HUES48 (cell line): ENCODE data around the gene CTDSP1.

Source experiments
- H3K27ac ChIP-seq: one replicate; pipeline ENCODE4 v1.7.0; 2013; ENCODE audit warnings: low read depth, low read length, inconsistent platforms
- H3K27me3 ChIP-seq: 2 replicates; pipeline ENCODE4 v1.6.1; 2013; ENCODE audit warnings: mild to moderate bottlenecking, low read length; ENCODE audit not compliant: control insufficient read depth, insufficient read depth
- H3K36me3 ChIP-seq: 2 replicates; pipeline ENCODE4 v1.6.1; 2013; ENCODE audit warnings: low read length; ENCODE audit not compliant: control insufficient read depth, insufficient read depth
- H3K4me1 ChIP-seq: 2 replicates; pipeline ENCODE4 v1.6.1; 2013; ENCODE audit warnings: mild to moderate bottlenecking, low read length; ENCODE audit not compliant: control insufficient read depth, insufficient read depth
- H3K4me3 ChIP-seq: 2 replicates; pipeline ENCODE4 v1.5.1; 2013; ENCODE audit warnings: mild to moderate bottlenecking, low read depth, low read length
- H3K9ac ChIP-seq: 2 replicates; pipeline ENCODE4 v1.6.1; 2013; ENCODE audit warnings: mild to moderate bottlenecking, low read depth, low read length, moderate library complexity
- H3K9me3 ChIP-seq: 2 replicates; pipeline ENCODE4 v1.6.1; 2013; ENCODE audit warnings: low read length; ENCODE audit not compliant: control insufficient read depth, insufficient read depth

The CTDSP1 gene

GRCh38 chr2:218444692-218445357 lies 45.2 kb downstream of the CTDSP1 start:
- Histone ChIP-seq H3K4me3 (no peak overlapping the region), H3K9me3 (no peaks in the 10 kb centered on the region), H3K9ac (no peak overlapping the region)

GRCh38 chr2:218445602-218446001 lies 45.9 kb downstream of the CTDSP1 start:
- H3K4me3 ChIP-seq, result no peak overlapping the region
- H3K27ac ChIP-seq, result no peak overlapping the region
- no peaks in the 10 kb centered on the region for H3K27me3 ChIP-seq
- peaks cover 37% of the 10 kb centered on the region for H3K36me3 ChIP-seq
- no peaks in the 10 kb centered on the region for H3K9me3 ChIP-seq
- H3K4me1 ChIP-seq, result 0 out of 2 replicates have a peak, but pooled peaks cover 2% of the 10 kb centered on the region
- H3K9ac ChIP-seq, result no peak overlapping the region

More at GRCh38 chr2:218444692-218445357, 45.2 kb downstream of the CTDSP1 start:
- peaks cover 30% of the 10 kb centered on the region for H3K36me3 ChIP-seq
- no peaks in the 10 kb centered on the region for H3K4me1 ChIP-seq
- no peak overlapping the region for H3K27ac ChIP-seq
- H3K27me3 ChIP-seq, result no peaks in the 10 kb centered on the region

- Histone ChIP-seq H3K27ac (no peak overlapping the region), H3K9ac (no peak overlapping the region), H3K4me1 (peaks cover 11% of the 10 kb centered on the region; the same call in 1 of the 2 replicates), H3K4me3 (no peak overlapping the region), H3K36me3 (peaks cover 41% of the 10 kb centered on the region), H3K9me3 (no peaks in the 10 kb centered on the region), H3K27me3 (no peaks in the 10 kb centered on the region)
Observed at GRCh38 chr2:218446547-218446946, 46.9 kb downstream of the CTDSP1 start.

- peaks cover 45% of the 10 kb centered on the region for H3K36me3 ChIP-seq
- H3K4me1 ChIP-seq, result peaks cover 11% of the 10 kb centered on the region; the same call in 1 of the 2 replicates
- H3K9me3 ChIP-seq, result no peaks in the 10 kb centered on the region
- no peak overlapping the region for H3K27ac ChIP-seq
- H3K9ac ChIP-seq, result no peak overlapping the region
- no peaks in the 10 kb centered on the region for H3K27me3 ChIP-seq
- no peak overlapping the region for H3K4me3 ChIP-seq
Observed at GRCh38 chr2:218447072-218447471, 47.4 kb downstream of the CTDSP1 start.

GRCh38 chr2:218448934-218449333 lies 49.3 kb downstream of the CTDSP1 start:
- no peak overlapping the region for H3K4me3 ChIP-seq
- H3K36me3 ChIP-seq, result peaks cover 57% of the 10 kb centered on the region
- H3K9me3 ChIP-seq, result no peaks in the 10 kb centered on the region
- H3K9ac ChIP-seq, result no peak overlapping the region
- H3K27me3 ChIP-seq, result no peaks in the 10 kb centered on the region
- H3K27ac ChIP-seq, result no peak overlapping the region
- peaks cover 11% of the 10 kb centered on the region; the same call in 1 of the 2 replicates for H3K4me1 ChIP-seq

- H3K36me3 ChIP-seq, result peaks cover 78% of the 10 kb centered on the region
- H3K9ac ChIP-seq, result no peak overlapping the region
- H3K9me3 ChIP-seq, result no peaks in the 10 kb centered on the region
- H3K4me1 ChIP-seq, result peaks cover 11% of the 10 kb centered on the region; the same call in 1 of the 2 replicates
- no peak overlapping the region for H3K27ac ChIP-seq
- H3K4me3 ChIP-seq, result no peak overlapping the region
- no peaks in the 10 kb centered on the region for H3K27me3 ChIP-seq
Observed at GRCh38 chr2:218452079-218452478, 52.4 kb downstream of the CTDSP1 start.
